Panc1 (cell line): Measurements from ENCODE around the gene NCAM1. TPM values are rescaled to one million over a fixed set of nuclear protein-coding genes. Genes with fewer than 3 reads are reported as not detected.

Source experiments
- ATAC-seq: fragments of 200-7000 bp; cut with Tn5 transposase; 2 replicates; pipeline ENCODE4 v1.9.1; 2020; ENCODE audit warnings: mild to moderate bottlenecking, moderate library complexity
- BruUV-seq: library from RNA; stranded (reverse); fragments of 400-500 nt; replicated peaks from 2 replicates; lab custom pipeline; 2021; lab: Mats Ljungman, UMichigan
- CTCF ChIA-PET: fragments of 300-600 bp; sonication (Branson Sonifier 250); formaldehyde crosslinking; loops from one replicate; lab custom pipeline; 2022; ENCODE audit warnings: antibody characterized with exemption; lab: Charles Lee
- POLR2A ChIA-PET: fragments of 300-600 bp; sonication (Branson Sonifier 250); formaldehyde crosslinking; loops from one replicate; lab custom pipeline; 2022; ENCODE audit warnings: antibody characterized with exemption; lab: Charles Lee
- DNase-seq: peaks from one replicate; pipeline ENCODE4 v3.0.0-alpha.2; 2010; ENCODE audit warnings: low read depth, low spot score
- H3K27ac ChIP-seq: 2 replicates; pipeline ENCODE4 v1.5.1; 2011; ENCODE audit warnings: mild to moderate bottlenecking, low read length, inconsistent platforms
- H3K27me3 ChIP-seq: fragments of 200-500 bp; sonication (Bioruptor generic); 2 replicates; pipeline ENCODE4 v1.6.0; 2014; ENCODE audit warnings: low read length, inconsistent platforms; ENCODE audit not compliant: control insufficient read depth, insufficient read depth
- H3K36me3 ChIP-seq: fragments of 200-500 bp; sonication (Bioruptor generic); 2 replicates; pipeline ENCODE4 v1.5.1; 2014; ENCODE audit warnings: inconsistent platforms, mild to moderate bottlenecking, low read length, moderate library complexity; ENCODE audit not compliant: control insufficient read depth, insufficient read depth
- H3K4me1 ChIP-seq: 2 replicates; pipeline ENCODE4 v1.5.1; 2011; ENCODE audit warnings: inconsistent platforms, mild to moderate bottlenecking, low read length, moderate library complexity; ENCODE audit not compliant: control insufficient read depth, insufficient read depth
- H3K4me3 ChIP-seq, 2 experiments: 2 replicates each; pipeline ENCODE4 v1.5.1; 2011 to 2012; ENCODE audit warnings: low read depth in 2 of 2, low read length in 2 of 2, mild to moderate bottlenecking in 2 of 2, inconsistent platforms in 1 of 2, moderate library complexity in 1 of 2
- H3K9me3 ChIP-seq: fragments of 200-500 bp; sonication (Bioruptor generic); 2 replicates; pipeline ENCODE4 v1.5.1; 2014; ENCODE audit warnings: low read depth, mild to moderate bottlenecking, inconsistent platforms, low read length, moderate library complexity; ENCODE audit not compliant: control insufficient read depth, insufficient read depth
- POLR2AphosphoS5 ChIP-seq: IDR thresholded peaks from 2 replicates; pipeline ENCODE4 v1.6.1; 2012; ENCODE audit warnings: mild to moderate bottlenecking, low read depth, low read length, moderate library complexity
- SIN3A ChIP-seq: IDR thresholded peaks from 2 replicates; pipeline ENCODE4 v1.6.1; 2012; ENCODE audit warnings: low read depth, mild to moderate bottlenecking, low read length, moderate library complexity, borderline replicate concordance; ENCODE audit not compliant: insufficient read depth
- TCF7L2 ChIP-seq: IDR thresholded peaks from 2 replicates; pipeline ENCODE4 v1.6.1; 2011; ENCODE audit warnings: mild to moderate bottlenecking, low read depth, low read length, inconsistent platforms
- in situ Hi-C: cut with HindIII; loops from 2 replicates; pipeline ENCODE4 v1.10.0; 2016; ENCODE audit warnings: low sequenced_read_pairs, low pct_unique_long_range_greater_than_20kb
- intact Hi-C: fragments of 100-400 bp; cut with micrococcal nuclease; formaldehyde crosslinking; loops from one replicate; pipeline ENCODE4 v1.10.0; 2022; ENCODE audit not compliant: unreplicated experiment
- total RNA-seq: library from RNA; stranded (reverse); gene quantifications from one replicate; pipeline ENCODE4 v1.2.1, GENCODE V29; 2021; ENCODE audit not compliant: unreplicated experiment
- TF ChIP-seq, protein P1 (sequence below): fragments of 450-650 bp; IDR thresholded peaks from 2 replicates; pipeline ENCODE4 v1.5.1; 2017; ENCODE audit warnings: mild to moderate bottlenecking
- TF ChIP-seq, protein P2 (sequence below), 2 experiments: IDR thresholded peaks; 2 replicates each; pipeline ENCODE4 v1.6.1; 2011 to 2012; ENCODE audit warnings: low read depth in 2 of 2, control low read depth in 1 of 2, low read length in 1 of 2, mild to moderate bottlenecking in 1 of 2, moderate library complexity in 1 of 2; ENCODE audit not compliant: insufficient read depth in 1 of 2

Gene NCAM1
- total RNA-seq, 1 experiment from 2014 or later, result 0.18 TPM

DNA sequence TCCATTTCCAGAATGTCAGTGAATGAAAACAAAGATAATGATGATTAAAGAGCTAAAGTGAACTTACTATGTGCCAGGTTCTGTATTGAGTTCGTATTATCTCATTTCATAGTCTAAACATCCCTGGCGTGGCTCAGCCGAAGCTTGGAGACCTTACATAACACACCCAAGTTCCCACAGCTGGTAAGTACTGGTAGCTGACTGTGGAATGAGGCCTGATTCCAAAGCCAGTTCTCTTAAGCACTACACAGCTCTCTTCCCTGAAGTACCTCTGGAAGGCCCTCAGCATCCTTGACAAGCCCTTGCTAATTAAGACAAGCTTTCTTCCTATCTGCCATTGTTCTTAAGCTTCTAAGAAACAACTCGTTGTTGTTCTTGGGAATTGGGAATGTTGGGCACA is 28.6 kb upstream of the NCAM1 start:
- DNase-seq, result no peak
- POLR2A ChIA-PET, result no interaction called here
- Histone ChIP-seq H3K9me3 (no peaks in the 10 kb centered on the region), H3K27ac (no peak overlapping the region), H3K4me1 (no peaks in the 10 kb centered on the region), H3K27me3 (no peaks in the 10 kb centered on the region; the same call in 1 of the 2 replicates), H3K36me3 (no peaks in the 10 kb centered on the region), H3K4me3 (no peak overlapping the region)
- TF ChIP-seq, protein P1, sequence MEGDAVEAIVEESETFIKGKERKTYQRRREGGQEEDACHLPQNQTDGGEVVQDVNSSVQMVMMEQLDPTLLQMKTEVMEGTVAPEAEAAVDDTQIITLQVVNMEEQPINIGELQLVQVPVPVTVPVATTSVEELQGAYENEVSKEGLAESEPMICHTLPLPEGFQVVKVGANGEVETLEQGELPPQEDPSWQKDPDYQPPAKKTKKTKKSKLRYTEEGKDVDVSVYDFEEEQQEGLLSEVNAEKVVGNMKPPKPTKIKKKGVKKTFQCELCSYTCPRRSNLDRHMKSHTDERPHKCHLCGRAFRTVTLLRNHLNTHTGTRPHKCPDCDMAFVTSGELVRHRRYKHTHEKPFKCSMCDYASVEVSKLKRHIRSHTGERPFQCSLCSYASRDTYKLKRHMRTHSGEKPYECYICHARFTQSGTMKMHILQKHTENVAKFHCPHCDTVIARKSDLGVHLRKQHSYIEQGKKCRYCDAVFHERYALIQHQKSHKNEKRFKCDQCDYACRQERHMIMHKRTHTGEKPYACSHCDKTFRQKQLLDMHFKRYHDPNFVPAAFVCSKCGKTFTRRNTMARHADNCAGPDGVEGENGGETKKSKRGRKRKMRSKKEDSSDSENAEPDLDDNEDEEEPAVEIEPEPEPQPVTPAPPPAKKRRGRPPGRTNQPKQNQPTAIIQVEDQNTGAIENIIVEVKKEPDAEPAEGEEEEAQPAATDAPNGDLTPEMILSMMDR, result no peak
- TF ChIP-seq SIN3A (no peak), TCF7L2 (no peak), POLR2AphosphoS5 (no peak)
- TF ChIP-seq, protein P2, sequence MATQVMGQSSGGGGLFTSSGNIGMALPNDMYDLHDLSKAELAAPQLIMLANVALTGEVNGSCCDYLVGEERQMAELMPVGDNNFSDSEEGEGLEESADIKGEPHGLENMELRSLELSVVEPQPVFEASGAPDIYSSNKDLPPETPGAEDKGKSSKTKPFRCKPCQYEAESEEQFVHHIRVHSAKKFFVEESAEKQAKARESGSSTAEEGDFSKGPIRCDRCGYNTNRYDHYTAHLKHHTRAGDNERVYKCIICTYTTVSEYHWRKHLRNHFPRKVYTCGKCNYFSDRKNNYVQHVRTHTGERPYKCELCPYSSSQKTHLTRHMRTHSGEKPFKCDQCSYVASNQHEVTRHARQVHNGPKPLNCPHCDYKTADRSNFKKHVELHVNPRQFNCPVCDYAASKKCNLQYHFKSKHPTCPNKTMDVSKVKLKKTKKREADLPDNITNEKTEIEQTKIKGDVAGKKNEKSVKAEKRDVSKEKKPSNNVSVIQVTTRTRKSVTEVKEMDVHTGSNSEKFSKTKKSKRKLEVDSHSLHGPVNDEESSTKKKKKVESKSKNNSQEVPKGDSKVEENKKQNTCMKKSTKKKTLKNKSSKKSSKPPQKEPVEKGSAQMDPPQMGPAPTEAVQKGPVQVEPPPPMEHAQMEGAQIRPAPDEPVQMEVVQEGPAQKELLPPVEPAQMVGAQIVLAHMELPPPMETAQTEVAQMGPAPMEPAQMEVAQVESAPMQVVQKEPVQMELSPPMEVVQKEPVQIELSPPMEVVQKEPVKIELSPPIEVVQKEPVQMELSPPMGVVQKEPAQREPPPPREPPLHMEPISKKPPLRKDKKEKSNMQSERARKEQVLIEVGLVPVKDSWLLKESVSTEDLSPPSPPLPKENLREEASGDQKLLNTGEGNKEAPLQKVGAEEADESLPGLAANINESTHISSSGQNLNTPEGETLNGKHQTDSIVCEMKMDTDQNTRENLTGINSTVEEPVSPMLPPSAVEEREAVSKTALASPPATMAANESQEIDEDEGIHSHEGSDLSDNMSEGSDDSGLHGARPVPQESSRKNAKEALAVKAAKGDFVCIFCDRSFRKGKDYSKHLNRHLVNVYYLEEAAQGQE (IDR thresholded peaks at IDR 0.05; ENCODE audit: insufficient read depth in 1 of 2, low read depth in 2 of 2, low read length in 1 of 2), result no peak
- CTCF ChIA-PET, result no interaction called here
- in situ Hi-C loops, result no loop called here
- intact Hi-C loops, result no loop called here
- ATAC-seq, result no peak
- BruUV-seq, result no TSS peak

DNA sequence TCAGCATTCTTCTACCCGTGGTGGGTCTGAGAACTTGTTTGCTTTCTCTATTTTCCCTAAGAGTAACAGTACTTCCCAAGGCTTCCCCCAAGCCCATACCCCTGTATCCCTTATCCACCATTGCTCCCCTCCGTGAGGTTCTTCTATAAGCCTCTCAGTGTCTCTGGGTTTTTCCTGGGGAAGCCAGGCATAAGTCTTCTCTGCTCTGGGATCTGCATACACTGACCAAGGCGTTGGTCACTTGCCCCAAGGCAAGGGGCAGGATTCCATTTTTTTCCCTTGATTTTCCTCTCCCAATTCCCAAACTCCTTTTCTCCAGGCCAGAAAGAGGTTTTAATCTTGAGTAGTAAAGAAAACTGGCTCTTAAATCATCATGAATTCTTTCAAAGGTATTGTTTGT is 27.2 kb upstream of the NCAM1 start:
- Histone ChIP-seq H3K4me1 (no peaks in the 10 kb centered on the region), H3K27ac (no peak overlapping the region), H3K9me3 (no peaks in the 10 kb centered on the region), H3K36me3 (no peaks in the 10 kb centered on the region), H3K27me3 (no peaks in the 10 kb centered on the region), H3K4me3 (no peak overlapping the region)
- DNase-seq (no peak), ATAC-seq (no peak)
- intact Hi-C loops, result no loop called here
- in situ Hi-C loops, result no loop called here
- BruUV-seq, result no TSS peak
- CTCF ChIA-PET, result no interaction called here
- TF ChIP-seq SIN3A (no peak), TCF7L2 (no peak), POLR2AphosphoS5 (no peak)
- TF ChIP-seq, protein P2 (IDR thresholded peaks at IDR 0.05; ENCODE audit: insufficient read depth in 1 of 2, low read depth in 2 of 2, low read length in 1 of 2), result no peak
- TF ChIP-seq, protein P1, result no peak
- POLR2A ChIA-PET, result no interaction called here
